Osteoblast (primary cell): ENCODE data around the gene MAML1. TPM values are rescaled to one million over a fixed set of nuclear protein-coding genes. Genes with fewer than 3 reads are reported as not detected.
"Not testable (repeated sequence)": the region's sequence is repeated elsewhere in the genome, so short reads cannot be mapped to it uniquely, and the experiment has no call there.

Experiments
- DNase-seq: peaks from one replicate; pipeline ENCODE4 v3.0.0; 2011; ENCODE audit warnings: low spot score, mixed read lengths; ENCODE audit not compliant: insufficient read length; ENCODE audit errors: missing footprints
- H2AFZ ChIP-seq: 2 replicates; pipeline ENCODE4 v1.6.0; 2011; ENCODE audit warnings: mild to moderate bottlenecking, low read length
- H3K27ac ChIP-seq: 2 replicates; pipeline ENCODE4 v1.5.1; 2011; ENCODE audit warnings: mild to moderate bottlenecking, low read depth, low read length, moderate library complexity
- H3K27me3 ChIP-seq: 2 replicates; pipeline ENCODE4 v1.6.0; 2012; ENCODE audit warnings: mild to moderate bottlenecking, control low read depth, inconsistent platforms, low read length, moderate library complexity; ENCODE audit not compliant: insufficient read depth
- H3K36me3 ChIP-seq: 2 replicates; pipeline ENCODE4 v1.5.1; 2011; ENCODE audit warnings: mild to moderate bottlenecking, low read length, control low read depth, moderate library complexity; ENCODE audit not compliant: insufficient read depth
- H3K4me1 ChIP-seq: 2 replicates; pipeline ENCODE4 v1.5.1; 2011; ENCODE audit warnings: mild to moderate bottlenecking, low read length, control low read depth, moderate library complexity; ENCODE audit not compliant: insufficient read depth
- H3K4me2 ChIP-seq: 2 replicates; pipeline ENCODE4 v1.6.0; 2011; ENCODE audit warnings: mild to moderate bottlenecking, low read length; ENCODE audit not compliant: insufficient read depth
- H3K4me3 ChIP-seq: fragments of 200-600 bp; sonication (generic); 3 replicates; pipeline ENCODE4 v1.5.1; 2012; ENCODE audit warnings: mild to moderate bottlenecking, low read length, inconsistent platforms; ENCODE audit not compliant: insufficient read depth
- H3K79me2 ChIP-seq: 2 replicates; pipeline ENCODE4 v1.6.0; 2012; ENCODE audit warnings: mild to moderate bottlenecking, low read length, control low read depth, inconsistent platforms; ENCODE audit not compliant: insufficient read depth
- H3K9me3 ChIP-seq: 2 replicates; pipeline ENCODE4 v1.5.1; 2011; ENCODE audit warnings: low read depth, low read length, control low read depth
- H4K20me1 ChIP-seq: 2 replicates; pipeline ENCODE4 v1.6.0; 2012; ENCODE audit warnings: mild to moderate bottlenecking, low read length, control low read depth; ENCODE audit not compliant: insufficient read depth
- CTCF ChIP-seq: IDR thresholded peaks from 2 replicates; pipeline ENCODE4 v1.5.1; 2011; ENCODE audit warnings: mild to moderate bottlenecking, low read depth, low read length, moderate library complexity; ENCODE audit errors: extremely low read depth
- total RNA-seq: library from RNA; depleted of rRNA; stranded (reverse); fragments of >200 nt; gene quantifications from 2 replicates; pipeline ENCODE4 v1.2.3, GENCODE V29; 2012

Gene MAML1
- total RNA-seq: 12.4 and 14.1 TPM in 2 replicates

DNA sequence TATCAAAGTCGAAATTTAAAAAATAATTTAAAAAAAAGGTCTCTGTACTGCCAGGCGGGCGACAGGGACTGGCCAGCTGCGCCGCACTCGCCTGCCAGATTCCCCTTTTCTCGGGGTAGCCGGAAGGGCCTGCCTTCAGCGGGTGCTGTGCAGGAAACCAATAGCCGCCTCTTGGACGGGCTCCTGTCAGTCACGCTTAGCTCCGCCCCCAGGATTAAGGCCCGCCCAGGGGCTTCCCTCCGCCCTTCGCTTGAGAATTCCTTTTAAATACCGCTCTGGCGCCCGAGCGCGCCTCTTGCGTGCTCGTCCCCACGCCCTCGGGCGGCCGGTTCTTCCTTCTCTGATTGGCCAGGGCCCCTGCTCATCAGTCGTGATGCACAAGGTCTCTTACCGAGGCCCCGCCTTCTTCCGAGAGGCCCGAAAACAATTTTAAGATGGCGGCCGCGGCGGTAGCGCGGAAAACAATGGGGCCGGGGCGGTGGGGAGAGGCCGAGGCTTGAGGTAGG lies at the start of gene MAML1:
Gene MAML1, plus strand, starts transcription at position 411 of the 506 bp plus-strand sequence. CDS start 291 bp downstream, outside the sequence.
- TF ChIP-seq CTCF: no peak
- Histone ChIP-seq H3K36me3 (peaks cover 41% of the 10 kb centered on the region), H3K27ac (peak within 1 kb of the TSS; percentile 79)

DNA sequence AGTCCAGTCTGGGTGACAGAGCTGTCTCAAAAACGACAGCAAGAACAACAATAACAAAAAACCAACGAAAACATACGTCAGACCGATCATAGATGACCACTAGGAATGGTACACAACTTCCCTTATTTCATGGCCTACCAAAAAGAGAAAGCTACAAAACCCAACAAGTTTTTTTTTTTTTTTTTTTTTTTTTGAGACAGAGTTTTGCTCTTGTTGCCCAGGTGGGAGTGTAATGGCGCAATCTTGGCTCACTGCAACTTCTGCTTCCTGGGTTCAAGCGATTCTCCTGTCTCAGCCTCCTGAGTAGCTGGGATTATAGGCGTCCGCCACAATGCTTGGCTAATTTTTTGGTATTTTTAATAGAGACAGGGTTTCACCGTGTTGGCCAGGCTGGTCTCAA lies 43.4 kb upstream of the MAML1 start:
- H3K36me3 ChIP-seq, H2AFZ ChIP-seq, H3K79me2 ChIP-seq, H3K9me3 ChIP-seq, H4K20me1 ChIP-seq, DNase-seq, H3K27me3 ChIP-seq, H3K4me1 ChIP-seq, H3K4me2 ChIP-seq, H3K4me3 ChIP-seq, H3K27ac ChIP-seq: not testable (repeated sequence)

More for the DNA sequence above, at the start of gene MAML1:
- H3K79me2 ChIP-seq: peaks cover 42% of the 10 kb centered on the region
- DNase-seq: peak; percentile 99
- H3K4me3 ChIP-seq: peak within 1 kb of the TSS; percentile 86
- H2AFZ ChIP-seq: peak within 1 kb of the TSS; percentile 63
- peak within 1 kb of the TSS; percentile 91 for H3K4me2 ChIP-seq
- peaks cover 26% of the 10 kb centered on the region for H3K4me1 ChIP-seq
- no peaks in the 10 kb centered on the region for H3K27me3 ChIP-seq
- peaks cover 32% of the 10 kb centered on the region for H4K20me1 ChIP-seq
- H3K9me3 ChIP-seq: no peaks in the 10 kb centered on the region

DNA sequence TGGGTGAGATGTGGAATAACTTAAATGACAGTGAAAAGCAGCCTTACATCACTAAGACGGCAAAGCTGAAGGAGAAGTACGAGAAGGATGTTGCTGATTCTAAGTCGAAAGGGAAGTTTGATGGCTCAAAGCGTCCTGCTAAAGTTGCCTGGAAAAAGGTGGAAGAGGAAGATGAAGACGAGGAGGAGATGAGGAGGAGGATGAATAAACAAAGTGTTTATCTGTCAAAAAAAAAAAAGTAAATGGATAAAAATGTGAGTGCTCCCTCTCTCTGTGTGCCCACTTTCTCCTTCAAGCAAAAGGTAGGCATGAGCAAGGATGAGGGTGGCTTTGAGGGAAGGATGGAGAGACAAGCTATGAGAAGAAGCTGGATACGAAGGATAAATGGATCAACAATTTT lies 38.1 kb upstream of the MAML1 start:
- H3K4me3 ChIP-seq: no peak overlapping the region
- DNase-seq: peak; percentile 31
- no peak for TF ChIP-seq CTCF
- H3K79me2 ChIP-seq: peaks cover 10% of the 10 kb centered on the region
- H2AFZ ChIP-seq: no peak overlapping the region
- no peak overlapping the region for H3K4me2 ChIP-seq
- H3K27ac ChIP-seq: no peak overlapping the region
- peaks cover 5% of the 10 kb centered on the region for H3K4me1 ChIP-seq
- H3K9me3 ChIP-seq: no peaks in the 10 kb centered on the region
- no peaks in the 10 kb centered on the region for H3K27me3 ChIP-seq
- H4K20me1 ChIP-seq: peaks cover 4% of the 10 kb centered on the region
- H3K36me3 ChIP-seq: no peaks in the 10 kb centered on the region

DNA sequence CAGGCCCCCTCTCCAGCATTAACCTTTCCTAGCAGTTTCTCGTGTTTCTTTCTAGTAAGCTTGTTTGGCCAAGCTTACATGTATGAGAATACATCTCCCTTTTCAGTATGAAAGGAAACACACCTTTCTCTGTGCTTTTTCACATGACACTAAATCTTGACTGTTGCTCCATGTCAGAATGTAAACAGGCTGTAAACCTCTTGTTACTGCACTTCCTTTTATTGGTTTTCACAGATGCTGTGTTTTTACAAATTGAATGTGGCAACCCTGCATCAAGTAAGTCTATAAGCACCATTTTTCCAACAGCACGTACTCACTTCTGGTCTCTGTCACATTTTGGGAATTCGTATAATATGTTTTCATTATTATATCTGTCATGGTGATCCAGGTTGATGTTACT lies 36.0 kb upstream of the MAML1 start:
- TF ChIP-seq CTCF: no peak
- Histone ChIP-seq H2AFZ (no peak overlapping the region), H3K36me3 (no peaks in the 10 kb centered on the region), H3K27ac (no peak overlapping the region), H3K4me3 (no peak overlapping the region), H3K4me1 (peaks cover 10% of the 10 kb centered on the region), H3K79me2 (peaks cover 30% of the 10 kb centered on the region), H3K9me3 (no peaks in the 10 kb centered on the region), H3K27me3 (no peaks in the 10 kb centered on the region), H4K20me1 (peaks cover 20% of the 10 kb centered on the region), H3K4me2 (no peak overlapping the region)
- DNase-seq: no peak
